ENCODE measurements around the gene DNAJC1.
"Not testable (repeated sequence)": the region's sequence is repeated elsewhere in the genome, so short reads cannot be mapped to it uniquely, and the experiment has no call there.

DNAJC1 gene

GRCh38 chr10:21822273-21822672 lies 181.3 kb downstream of the DNAJC1 start:
- DNase-seq: not testable (repeated sequence)

- no peak for DNase-seq
Observed at GRCh38 chr10:21820952-21821351, 182.6 kb downstream of the DNAJC1 start.

GRCh38 chr10:21818416-21818815 lies 185.1 kb downstream of the DNAJC1 start:
- DNase-seq: not testable (repeated sequence)

DNA sequence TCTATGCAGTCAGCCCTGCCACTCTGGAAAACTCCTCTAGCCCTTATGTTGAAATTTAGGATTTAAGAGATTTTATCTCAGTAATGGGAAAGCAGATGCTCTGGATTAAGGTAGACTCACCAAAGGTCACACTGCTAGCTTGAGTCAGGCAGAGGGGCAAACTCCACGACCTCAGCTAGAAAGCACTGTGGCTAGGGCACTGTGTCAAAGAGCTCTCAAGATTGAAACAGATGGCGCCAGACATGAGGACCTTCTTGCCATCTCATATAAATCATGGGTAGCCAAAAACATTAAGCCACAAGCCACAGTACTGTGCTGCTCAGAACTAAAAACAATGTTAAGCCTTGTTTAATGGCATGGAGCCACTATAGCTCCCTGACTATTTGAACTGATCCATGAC lies 188.7 kb downstream of the DNAJC1 start:
- no peak for DNase-seq

DNA sequence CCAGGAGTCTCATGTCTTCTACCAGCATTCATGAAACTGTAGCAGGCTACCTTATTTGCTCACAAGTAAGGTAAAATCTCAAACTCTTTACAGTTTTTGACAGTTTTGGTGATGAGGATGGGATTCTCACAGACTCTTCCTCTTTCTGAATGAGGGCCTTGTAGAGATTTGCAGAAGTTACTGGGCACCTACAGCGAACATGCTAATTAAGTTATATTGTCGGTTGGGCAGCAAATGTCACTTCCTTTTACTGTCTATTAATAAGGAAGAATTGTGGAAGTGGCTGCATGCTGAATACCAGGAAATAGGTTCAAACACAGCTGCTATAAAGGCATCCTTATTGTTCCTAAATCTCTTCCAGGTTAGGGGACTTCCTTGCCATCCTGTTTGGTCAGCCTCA lies 189.6 kb downstream of the DNAJC1 start:
- no peak for DNase-seq

DNA sequence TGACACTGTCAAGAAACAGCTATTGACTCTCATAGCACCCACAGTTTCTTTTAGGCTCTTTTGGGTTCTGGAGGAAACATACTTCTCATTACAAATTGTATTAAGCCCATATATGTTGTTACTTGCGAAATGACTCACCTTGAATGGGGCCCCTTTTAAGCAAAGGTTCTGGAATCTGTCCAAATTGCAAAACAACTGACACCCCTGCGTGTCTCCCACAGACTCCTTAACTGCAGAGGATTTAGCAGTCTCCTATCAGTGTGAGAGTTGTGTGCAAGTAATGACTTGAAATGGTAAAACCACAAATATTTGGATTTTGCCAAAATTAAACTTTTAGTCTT lies 192.3 kb downstream of the DNAJC1 start:
- DNase-seq: no peak

DNA sequence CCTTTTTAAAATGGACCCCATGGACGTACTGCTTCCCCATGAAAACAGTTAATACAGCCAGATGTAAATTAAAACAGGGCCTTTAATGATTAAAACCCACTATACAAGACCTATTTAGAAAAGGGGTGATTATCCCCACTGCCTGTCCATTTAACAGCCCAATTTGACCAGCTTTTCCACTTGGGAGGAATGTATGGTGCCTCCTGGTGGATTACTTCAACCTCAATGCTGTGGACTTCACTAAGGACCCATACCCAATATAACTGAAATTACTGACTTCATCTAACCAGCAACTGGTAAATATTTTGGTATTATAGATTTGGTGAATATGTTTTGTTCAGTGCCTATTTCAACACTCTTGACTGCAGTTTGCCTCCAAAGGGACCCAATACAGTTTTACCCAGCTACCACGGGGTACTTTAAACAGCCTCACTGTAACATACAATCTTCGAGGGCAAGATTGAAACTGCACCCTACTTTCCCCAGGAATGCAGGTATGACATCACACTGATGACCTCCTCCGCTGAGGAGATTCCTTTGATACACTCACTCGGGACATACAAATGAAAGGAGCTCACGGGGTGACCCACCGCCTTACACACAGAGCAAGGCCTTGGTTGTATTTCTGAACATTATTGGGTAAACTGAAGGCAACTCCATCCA lies 192.8 kb downstream of the DNAJC1 start:
- DNase-seq: no peak

GRCh38 chr10:21808550-21808949 lies 195.0 kb downstream of the DNAJC1 start:
- DNase-seq: no peak

DNA sequence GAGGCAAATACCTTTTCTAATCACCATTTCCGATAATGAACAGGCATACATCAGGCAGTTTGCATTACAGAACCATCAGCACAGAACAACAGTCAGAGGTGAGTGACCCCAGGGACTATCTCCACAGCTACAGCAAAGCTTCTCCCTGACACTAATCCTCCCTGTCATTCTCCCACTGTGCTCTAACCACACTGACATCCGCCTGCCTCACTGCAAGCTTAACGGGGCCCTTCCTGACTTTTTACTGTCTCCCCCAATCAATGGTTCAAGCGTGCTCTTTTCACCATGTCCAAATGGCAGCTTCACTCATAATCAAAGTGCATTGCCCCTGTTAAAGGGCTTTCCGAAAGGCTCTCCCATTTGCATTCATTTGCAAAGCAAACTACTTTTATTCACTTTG lies 196.3 kb downstream of the DNAJC1 start:
- no peak for DNase-seq

DNA sequence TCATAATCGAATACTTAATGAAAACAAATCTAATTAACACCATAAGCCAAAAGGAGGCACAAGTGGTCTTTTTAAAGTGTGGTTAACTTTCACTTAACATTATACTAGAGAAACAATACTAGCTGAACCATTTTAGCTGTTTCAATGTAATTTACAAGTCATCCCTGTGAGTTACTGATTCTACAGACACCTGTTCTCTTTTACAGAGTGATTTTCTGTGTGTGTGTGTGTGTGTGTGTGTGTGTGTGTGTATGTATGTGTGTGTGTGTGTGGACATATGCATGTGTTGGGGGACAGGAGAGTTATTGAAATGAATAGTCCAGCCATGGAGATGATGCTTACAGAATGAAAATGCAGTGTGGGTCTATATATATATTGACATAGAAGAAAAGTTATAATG lies 200.2 kb downstream of the DNAJC1 start:
- DNase-seq: no peak

DNA sequence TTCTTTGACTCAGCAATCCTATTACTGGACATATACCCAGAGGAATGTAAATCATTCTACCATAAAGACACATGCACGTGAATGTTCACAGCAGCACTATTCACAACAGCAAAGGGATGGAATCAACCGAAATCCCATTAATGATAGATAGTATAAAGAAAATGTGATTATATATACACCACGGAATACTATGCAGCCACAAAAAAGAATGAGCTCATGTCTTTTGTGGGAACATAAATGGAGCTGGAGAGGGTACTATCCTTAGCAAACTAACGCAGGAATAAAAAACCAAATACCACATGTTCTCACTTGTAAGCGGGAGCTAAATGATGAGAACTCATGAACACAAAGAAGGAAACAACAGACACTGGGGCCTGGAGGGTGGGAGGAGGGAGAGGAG lies 201.9 kb downstream of the DNAJC1 start:
- DNase-seq: no peak

DNA sequence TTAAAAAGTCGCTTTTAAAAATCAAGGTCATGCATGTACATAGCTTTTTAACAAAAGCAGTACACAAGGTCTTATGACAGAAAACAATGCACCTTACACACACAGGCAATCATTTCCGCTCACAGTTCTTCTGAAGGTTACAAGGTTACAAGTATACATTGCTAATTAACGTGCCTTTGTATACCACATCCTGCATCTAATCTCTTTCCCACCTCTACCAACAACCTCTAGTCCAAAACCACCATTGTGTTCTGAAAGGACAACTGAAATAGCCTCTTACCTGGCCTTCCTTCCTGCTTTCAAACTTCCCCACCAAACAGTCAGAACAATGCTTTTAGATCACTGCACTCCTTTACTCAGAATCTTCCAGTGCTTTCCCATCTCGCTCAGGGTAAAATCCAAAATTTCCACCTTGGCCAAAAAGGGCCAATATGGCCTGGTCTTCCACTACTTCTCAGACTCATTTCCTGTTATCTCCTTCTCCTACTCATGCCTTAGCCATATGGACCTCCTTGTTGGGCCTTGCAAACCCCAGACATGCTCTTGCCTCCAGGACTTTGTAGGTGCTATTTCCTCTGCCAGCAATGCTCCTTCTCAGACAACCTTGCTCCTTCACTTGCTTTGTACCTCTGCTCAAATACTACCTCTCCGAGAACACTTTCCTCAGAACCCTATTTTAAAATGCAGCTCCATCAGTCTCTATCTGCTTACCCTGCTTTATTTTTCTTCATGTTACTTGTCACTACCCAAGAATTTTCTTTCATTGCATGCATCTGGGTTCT lies 205.4 kb downstream of the DNAJC1 start:
- no peak for DNase-seq

GRCh38 chr10:21797533-21797932 lies 206.0 kb downstream of the DNAJC1 start:
- no peak for DNase-seq

DNA sequence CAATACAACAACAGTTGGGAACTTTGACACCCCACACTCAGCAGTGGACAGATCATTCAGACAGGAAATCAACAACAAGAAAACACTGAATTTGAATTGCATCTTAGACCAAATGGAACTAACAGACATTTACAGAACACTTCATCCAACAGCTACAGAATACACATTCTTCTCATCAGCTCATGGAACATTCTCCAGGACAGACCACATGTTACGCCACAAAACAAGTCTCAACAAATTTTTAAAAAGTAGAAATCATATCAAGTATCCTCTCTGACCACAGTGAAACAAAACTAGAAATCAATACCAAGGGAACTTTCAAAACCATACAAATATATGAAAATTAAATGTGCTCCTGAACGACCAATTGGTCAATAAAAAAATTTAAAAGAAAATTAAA lies 212.3 kb downstream of the DNAJC1 start:
- DNase-seq: no peak

DNA sequence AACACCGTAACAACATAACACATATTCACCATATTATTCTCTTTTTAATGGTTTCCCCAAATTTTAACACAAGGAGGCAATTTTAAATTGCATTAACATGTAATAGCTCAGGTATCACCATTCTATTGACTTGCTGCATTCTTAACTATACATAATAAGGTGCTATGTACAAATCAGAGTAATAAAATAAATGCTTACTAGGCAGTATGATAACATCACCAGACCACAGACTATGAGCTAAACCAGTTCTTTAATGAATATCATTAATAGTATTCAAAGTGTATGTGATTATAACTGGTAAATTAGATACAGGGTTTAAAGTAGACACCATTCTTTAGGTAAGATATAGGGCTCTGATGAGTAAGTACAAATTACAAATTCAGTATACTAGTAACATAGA lies 226.6 kb downstream of the DNAJC1 start:
- DNase-seq: no peak

DNA sequence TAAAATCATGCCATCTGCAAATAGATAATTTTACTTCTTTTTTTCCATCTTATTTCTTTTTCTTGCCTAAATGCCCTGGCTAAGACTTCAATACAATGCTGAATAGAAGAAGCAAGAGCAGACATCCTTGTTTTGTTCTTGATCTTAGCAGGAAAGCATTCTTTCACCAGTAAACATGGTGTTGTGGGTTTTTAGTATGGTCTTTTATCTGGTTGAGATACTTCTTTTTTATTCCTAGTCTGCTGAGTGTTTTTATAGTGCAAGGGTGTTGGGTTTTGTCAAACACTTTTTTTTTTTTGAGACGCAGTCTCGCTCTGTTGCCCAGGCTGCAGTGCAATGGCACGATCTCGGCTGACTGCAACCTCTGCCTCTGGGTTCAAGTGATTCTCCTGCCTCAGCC lies 232.3 kb downstream of the DNAJC1 start:
- DNase-seq: no peak

DNA sequence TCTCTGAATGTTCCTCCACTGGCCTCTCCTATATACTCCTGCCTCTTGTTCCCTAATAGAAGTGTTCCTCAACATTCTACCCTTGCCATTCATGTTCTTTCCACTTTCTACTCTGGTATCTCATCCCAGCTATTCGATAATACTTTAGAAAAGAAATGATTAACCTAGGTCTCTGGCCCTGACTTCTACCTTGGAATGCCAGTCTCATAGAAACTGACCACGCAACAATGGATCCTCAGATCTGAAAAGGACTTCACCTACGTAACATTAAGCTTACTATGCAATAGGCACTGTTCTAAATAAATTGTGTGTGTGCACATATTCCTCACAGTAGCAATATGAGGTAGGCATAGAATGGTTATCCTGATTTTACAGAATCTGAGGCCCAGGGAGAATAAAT lies 234.5 kb downstream of the DNAJC1 start:
- DNase-seq: no peak

GRCh38 chr10:21764466-21765189 lies 238.9 kb downstream of the DNAJC1 start:
- no peak for DNase-seq

DNA sequence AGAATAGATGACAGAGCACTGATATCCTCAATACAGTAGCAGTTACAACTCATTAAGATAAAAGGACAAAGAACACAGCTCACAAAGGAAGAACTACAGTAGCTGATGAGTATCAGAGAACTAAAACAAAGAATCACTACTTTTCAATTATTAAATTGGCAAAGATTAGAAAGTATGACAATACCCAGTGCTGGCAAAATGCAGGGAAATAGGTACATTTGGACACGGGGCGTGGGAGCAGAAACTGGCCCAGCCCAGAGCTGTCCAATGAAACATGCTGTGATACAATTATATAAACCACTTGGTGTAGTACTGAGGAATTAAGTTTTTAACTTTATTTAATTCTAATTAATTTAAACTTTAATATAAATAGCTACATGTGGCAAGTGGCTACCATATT lies 243.2 kb downstream of the DNAJC1 start:
- no peak for DNase-seq

DNA sequence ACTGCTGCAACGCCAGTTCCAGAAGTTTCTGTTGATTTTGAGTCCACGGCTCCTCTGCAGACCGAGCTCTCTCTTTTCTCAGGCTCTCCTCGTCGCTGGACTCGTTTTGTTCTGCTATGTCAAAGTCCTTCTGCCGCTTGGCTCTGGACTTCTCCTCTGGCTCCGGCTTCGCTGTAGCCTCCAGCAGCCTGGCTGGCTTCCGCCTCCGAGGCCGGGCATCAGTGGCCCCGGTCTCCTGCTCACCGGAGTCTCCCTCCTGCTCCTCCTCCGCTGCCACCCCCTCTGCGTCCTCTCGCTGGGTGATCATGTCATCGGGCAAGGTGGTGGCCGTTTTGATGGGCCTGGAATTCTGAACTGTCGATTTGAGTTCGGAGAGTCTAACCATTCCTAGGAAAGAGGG lies 244.3 kb downstream of the DNAJC1 start:
- DNase-seq: no peak

DNA sequence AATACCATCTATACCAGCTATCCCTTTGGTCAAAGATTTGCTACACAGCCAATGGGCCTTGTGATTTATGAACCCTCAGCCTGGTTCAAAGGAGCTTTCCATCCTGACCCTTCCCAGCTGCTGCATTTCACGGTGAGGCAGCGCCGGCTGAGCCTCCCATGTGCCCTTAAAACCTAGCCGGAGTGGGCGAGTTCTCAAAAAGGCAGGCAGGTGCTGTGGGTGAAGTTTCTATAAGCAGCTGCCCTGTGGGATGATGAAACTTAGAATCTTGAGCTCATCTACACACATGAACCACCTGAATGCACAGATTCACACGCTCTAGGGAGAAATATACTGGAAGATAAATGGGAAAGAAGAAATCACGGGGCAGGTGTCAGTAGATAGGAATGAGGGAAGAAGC lies 244.8 kb downstream of the DNAJC1 start:
- no peak for DNase-seq

- DNase-seq: no peak
Observed at GRCh38 chr10:21758239-21758638, 245.3 kb downstream of the DNAJC1 start.

- DNase-seq: no peak
Observed at GRCh38 chr10:21757185-21757901, 246.2 kb downstream of the DNAJC1 start.

Data from T-helper 9 cell (primary cell).